Activated T-helper 1 cell treated with anti-CD3 and anti-CD28 coated beads, Interleukin-2, amount 50 U/mL, for 16 hours (primary cell): ENCODE results near the gene MTHFD1L.
"Not testable (repeated sequence)": the region's sequence is repeated elsewhere in the genome, so short reads cannot be mapped to it uniquely, and the experiment has no call there.

Source experiments
- DNase-seq, 2 donors: peaks; one replicate each; pipeline ENCODE4 v3.0.0-alpha.2; 2020; ENCODE audit warnings: low read depth in 1 of 2, low spot score in 1 of 2

Gene MTHFD1L

GRCh38 chr6:151089978-151090377 is 224.5 kb downstream of the MTHFD1L start:
- DNase-seq: no peak

DNA sequence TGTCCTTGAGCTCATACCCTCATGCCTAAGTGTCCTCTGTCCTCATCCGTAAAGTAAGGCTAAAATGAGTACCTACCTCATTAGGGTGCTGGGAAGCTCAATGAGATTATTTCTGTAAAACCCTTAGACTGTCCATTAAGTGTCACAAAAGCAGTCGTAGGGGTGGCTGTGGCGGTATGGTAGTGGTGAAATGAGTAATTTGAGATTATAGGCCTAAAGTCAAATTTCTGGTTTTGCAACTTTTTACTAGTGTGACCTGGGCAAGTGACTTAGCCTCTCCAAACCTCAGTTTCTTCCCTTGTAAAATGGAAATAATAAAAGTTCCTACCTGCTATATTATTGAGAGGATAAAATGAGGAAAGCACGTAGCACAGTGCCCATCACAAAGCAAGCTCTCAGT is 226.1 kb downstream of the MTHFD1L start:
- no peak for DNase-seq

DNA sequence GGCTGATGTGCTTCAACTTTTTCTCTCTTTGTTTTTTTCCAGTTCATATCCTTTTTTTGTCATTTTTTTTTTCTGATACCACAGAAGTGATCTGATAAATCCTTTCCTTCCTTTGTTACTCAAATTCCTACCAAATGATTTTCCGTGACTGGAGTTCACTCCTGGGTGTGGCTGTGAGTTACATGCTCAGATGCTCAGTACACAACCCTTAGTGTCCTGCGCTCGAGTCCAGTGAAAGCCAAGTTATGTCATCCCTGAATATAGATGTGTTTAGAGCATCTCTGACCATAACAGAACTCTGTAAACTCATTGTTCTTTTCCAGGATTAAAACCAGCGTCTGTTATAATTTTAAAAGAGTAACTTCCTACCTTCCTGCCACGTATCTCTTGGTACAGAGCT is 227.1 kb downstream of the MTHFD1L start:
- no peak for DNase-seq

DNA sequence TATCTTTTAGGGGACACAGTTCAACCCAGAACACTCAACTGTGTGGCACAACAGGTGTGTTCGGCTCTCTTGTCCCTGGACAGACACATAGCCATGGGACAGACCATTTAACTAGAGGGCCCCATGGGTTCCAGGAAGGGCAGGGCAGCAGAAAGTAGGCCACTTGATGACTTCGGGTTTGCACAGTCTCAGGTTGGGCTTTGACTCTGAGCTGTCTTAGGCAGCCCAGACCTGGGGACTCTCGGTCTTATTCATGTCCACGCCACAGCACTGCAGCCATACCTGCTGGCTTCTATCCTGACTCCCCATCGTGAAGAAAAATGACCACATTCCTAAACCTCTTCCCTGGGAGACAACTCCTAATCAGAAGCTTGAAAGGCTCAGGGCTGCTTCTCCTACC is 228.2 kb downstream of the MTHFD1L start:
- no peak for DNase-seq

DNA sequence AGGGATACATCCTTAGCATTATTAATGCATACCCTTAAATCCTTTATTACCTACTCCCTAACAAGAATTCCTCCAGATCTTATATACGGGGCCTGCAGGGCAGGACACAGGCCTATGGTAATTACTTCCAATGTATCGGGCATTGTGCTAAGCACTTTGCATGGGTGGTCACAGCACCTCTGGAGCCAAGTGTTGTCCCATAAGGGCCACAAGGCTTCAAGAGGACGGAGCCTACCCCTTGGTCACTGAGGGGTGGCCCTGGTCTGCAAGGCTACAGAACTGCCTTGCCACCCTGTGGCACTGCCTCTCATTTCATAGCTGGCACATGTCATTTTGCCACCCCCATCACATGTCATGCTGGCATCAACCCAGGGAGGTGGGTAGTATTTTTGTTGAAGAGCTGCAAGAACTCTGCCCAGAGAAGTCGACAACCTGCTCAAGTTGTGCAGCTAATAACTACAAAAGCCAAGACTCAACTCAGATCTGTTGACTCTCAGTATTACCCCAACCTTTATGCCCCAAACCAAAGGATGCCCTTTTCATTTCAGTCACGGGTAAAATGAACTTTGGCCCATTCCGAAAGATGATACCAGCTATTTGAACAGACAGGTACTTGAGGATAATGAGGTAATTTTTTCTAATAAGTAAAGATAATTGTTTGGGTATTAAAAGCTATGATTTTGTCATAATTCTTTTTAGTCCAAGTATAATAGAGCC is 230.2 kb downstream of the MTHFD1L start:
- no peak for DNase-seq

- DNase-seq: no peak
Observed at GRCh38 chr6:151096255-151096612, 230.7 kb downstream of the MTHFD1L start.

DNA sequence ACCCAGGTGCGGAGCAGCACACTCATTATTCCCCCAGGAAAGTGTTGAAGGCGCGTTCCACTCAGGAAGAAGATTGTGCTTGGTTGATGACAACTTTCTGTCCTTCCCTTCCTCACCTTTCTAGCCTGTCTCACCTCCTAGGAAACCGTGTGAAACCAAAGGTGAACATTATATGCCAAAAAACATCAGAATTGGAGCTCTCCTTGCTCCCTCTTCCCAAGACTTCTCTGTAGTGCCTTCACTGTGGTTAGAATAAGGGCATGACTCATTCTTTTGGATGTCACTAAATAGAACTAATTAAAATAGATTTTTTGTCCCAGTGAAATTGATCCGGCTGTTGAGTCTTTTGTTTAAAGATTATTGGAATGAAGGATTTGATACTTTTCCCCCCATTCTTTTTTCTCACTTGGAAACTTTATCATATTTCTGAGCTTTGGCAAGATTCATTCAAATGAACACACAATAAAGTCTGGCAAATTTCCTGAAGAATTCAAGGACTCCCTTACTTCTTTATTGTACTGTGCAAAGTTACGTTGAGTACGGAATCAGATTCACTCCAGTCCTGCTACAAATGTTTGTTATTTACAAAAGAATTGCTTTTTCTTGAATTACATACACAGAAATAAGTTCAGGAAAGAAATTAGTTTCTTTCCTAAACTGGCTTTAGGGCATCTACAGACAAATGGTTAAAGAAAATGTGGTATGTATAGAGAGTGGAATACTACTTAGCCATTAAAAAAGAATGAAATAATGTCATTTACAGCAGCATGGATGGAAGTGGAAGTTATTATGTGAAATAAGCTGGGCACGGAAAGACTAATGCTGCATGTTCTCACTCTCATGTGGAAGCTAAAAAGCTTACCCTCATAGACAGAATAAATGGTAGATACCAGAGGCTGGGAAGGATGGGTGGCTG is 231.4 kb downstream of the MTHFD1L start:
- DNase-seq: no peak

DNA sequence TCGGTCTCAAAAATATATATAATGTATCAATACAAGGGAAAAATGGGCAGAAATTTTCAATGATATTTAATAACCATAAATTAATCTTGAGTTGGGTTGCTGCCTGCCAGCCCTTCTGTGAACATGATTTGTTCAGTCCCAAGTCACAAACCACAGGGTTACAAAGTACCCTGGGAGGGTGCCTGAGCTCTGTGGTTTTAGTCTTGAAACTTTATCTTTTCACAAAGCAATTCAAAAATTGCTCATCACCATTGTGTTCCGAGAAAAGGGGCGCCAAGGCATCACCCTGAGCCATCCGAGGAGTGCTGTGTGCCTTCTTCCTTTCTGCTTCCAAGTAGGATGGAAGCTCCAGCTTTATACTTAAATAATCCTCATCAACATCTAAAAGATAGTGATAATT is 232.7 kb downstream of the MTHFD1L start:
- DNase-seq: no peak

- DNase-seq: no peak
Observed at GRCh38 chr6:151100326-151100725, 234.8 kb downstream of the MTHFD1L start.

- DNase-seq: no peak
Observed at GRCh38 chr6:151101161-151101815, 235.8 kb downstream of the MTHFD1L start.

DNA sequence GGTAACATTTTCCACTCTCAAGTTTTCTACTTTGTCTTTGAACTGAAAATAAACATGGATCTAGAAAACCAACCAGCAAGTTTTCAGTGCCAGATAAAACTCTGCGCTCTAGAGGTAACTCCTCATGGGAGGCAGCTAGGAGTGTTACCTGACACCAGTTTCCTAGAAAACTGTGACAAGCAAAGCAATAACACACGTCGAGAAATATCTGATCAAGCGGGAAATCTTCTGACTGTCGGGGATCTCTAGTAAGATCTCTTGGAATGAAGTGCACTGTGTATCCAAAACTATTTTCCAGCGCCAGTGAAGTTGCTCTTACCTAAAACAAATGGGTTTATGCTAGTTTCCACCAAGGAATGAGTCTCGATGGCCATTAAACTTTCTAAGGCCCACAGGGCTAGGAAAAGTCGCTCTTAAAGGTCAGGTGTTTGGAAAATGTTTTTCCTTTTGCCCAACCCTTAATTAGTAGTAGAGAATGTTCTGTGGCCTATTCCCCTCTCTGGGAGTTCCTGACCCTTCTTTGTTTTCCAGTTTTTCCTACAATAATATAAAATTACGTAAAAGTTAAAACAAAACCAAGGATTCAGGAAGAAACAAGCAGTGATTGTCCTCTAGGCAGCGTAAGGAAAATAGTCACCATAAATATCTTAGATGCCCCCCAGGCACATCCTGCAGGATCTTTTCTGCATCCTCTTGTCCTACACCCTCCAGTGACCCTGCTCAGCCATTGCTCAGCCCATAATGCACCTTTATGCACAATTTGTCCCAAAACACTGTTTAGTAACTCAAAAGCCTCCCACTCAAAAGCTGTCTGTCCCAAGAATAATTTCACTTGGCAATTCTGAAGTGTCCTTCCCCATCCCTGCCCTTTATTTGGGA is 236.6 kb downstream of the MTHFD1L start:
- no peak for DNase-seq

GRCh38 chr6:151103266-151103665 is 237.8 kb downstream of the MTHFD1L start:
- DNase-seq: no peak

DNA sequence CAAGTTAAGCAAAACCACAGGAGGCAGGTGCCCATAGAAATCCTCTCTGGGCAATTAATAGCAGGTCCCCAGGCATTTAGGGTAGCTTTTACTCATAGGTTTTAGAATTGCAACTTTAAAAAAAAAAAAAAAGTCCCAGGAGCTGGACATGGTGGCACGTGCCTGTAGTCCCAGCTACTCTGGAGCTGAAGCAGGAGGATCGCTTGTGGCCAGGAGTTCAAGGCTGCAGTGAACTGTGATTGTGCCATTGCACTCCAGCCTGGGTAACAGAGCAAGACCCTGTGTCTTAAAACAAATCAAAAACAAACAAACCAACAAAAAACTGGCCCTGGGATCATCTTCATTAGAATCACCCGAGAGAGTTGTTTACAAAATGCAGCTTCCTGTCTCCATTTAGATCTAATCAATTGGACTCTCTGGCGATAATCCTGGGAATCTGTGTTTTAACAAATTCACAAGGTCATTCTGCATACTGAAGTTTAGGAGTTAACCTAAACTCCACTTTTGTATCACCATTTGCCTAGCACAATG is 242.5 kb downstream of the MTHFD1L start:
- no peak for DNase-seq

GRCh38 chr6:151108548-151108947 is 243.0 kb downstream of the MTHFD1L start:
- no peak for DNase-seq

DNA sequence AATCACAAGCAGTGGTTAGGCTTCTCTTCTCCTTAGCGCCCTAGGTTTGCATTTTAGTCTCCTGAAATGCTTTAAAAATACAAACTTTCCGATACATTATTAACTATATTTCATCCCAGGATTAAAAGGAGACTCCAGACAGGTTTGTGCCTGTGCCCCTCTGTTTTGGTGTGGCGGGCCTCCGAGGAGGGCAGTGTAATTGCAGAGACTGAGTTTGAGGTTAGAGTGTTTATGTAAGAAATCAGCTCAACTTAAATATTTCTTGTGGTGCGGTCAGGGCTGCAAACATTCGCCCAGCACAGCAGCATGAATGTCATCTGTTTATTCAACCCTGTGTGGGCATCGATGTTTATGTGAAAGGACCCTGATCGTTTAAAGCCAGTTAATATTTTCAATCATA is 243.9 kb downstream of the MTHFD1L start:
- DNase-seq: no peak

DNA sequence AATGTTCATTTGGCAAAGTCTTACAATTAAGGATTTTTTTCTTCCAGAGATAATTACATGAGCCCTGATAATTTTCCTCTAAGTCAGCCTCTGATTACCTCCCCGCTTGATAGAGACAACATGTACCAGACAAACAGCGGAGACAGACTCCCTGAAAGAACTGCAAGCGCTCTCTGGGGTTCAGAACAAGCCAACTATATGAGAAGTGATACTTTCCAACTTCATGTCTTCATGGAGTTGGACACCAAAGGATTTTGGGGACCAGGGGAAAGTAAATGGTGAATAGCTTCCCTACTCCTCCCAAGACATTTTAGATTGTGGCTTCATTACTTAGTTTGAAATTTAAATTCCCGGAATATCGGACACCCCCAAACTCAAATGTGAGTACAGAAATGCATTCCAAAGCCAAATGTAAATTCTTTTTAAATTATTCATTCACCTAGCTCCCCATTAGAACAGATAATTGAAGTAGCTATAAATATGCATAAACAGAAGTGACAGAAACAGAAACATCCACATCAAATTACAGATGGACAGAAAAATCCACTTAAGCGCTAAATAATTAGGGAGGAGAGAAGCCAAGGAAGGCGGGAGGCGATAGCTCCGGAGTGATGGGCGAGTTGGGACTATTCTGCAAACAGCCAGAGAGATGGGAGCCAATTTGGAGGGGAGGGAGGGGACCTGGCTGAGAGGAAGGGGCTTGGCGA is 244.5 kb downstream of the MTHFD1L start:
- no peak for DNase-seq

- DNase-seq: no peak
Observed at GRCh38 chr6:151110576-151110905, 245.0 kb downstream of the MTHFD1L start.

GRCh38 chr6:151111670-151112069 is 246.2 kb downstream of the MTHFD1L start:
- DNase-seq: no peak

DNA sequence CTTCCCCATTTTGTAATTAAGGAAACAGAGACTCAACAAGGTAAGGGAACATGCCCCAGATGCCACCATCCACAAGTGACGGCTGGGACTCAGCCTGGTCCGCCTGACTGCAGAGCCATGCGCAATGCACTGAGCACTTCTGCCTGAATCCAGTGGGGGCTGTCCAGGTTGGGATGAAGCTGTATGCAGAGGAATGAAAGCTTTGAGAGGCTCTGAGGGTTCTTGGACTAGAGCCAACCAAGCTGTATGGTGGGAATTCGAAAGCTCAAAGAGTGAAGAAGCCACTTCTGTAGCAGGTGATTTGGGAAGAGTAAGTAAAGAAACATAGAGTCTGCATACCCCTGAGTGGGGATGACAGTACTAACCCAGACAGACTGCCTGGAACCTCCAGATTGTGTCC is 246.6 kb downstream of the MTHFD1L start:
- no peak for DNase-seq

DNA sequence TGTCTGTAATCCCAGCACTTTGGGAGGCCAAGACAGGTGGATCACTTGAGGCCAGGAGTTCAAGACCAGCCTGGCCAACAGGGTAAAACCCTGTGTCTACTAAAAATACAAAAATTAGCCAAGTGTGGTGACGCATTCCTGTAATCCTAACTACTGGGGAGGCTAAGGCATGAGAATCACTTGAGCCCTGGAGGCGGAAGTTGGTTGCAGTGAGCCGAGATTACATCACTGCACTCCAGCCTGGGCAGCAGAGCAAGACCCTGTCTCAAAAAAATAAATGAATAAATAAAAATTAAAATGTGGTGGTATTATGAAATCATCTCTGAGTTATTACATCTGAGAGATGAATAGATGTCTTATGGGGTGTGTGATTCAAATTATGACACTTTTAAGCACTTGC is 247.4 kb downstream of the MTHFD1L start:
- DNase-seq: not testable (repeated sequence)
